ENCODE data around the gene HCAR3.
A peak's percentile ranks its signal among the peaks of the same experiment; 100 is the strongest.
"Not testable (repeated sequence)": the region's sequence is repeated elsewhere in the genome, so short reads cannot be mapped to it uniquely, and the experiment has no call there.

HCAR3 gene

GRCh38 chr12:122724641-122725243, 8.1 kb upstream of the HCAR3 start:
- Histone ChIP-seq H3K27me3 (ENCODE audit: control insufficient read depth, low read length) (no peaks in the 10 kb centered on the region), H3K36me3 (ENCODE audit: control insufficient read depth, low read length) (no peaks in the 10 kb centered on the region), H3F3A (ENCODE audit: control insufficient read depth, insufficient read depth) (peaks cover 15% of the 10 kb centered on the region), H3K79me2 (ENCODE audit: control insufficient read depth, low read length) (no peaks in the 10 kb centered on the region), H3K9me3 (ENCODE audit: control insufficient read depth, insufficient read depth, low read length) (no peaks in the 10 kb centered on the region), H4K20me1 (ENCODE audit: control insufficient read depth, insufficient read depth, low read depth, low read length) (no peaks in the 10 kb centered on the region), H3K27ac (ENCODE audit: low read depth, low read length) (peak overlapping the region; percentile 61), H3K4me3 (ENCODE audit: low read length) (peak overlapping the region; percentile 27), H3K4me1 (ENCODE audit: control insufficient read depth, low read length) (peaks cover 61% of the 10 kb centered on the region), H3K4me2 (ENCODE audit: low read length) (peak overlapping the region; percentile 53), H3K9me2 (replicated peaks; ENCODE audit: control insufficient read depth, low read length) (no peaks in the 10 kb centered on the region)
- TF ChIP-seq CTCF (IDR thresholded peaks at IDR 0.05; ENCODE audit: low read depth, low read length, poor library complexity, severe bottlenecking) (no peak), EZH2phosphoT487 (IDR thresholded peaks at IDR 0.05; ENCODE audit: borderline replicate concordance, low read length) (no peak)

- Histone ChIP-seq H3K4me1 (ENCODE audit: control insufficient read depth, low read length) (peaks cover 61% of the 10 kb centered on the region), H3K27me3 (ENCODE audit: control insufficient read depth, low read length) (no peaks in the 10 kb centered on the region), H3K9me3 (ENCODE audit: control insufficient read depth, insufficient read depth, low read length) (no peaks in the 10 kb centered on the region), H3K4me2 (ENCODE audit: low read length) (peak overlapping the region; percentile 15), H3K79me2 (ENCODE audit: control insufficient read depth, low read length) (no peaks in the 10 kb centered on the region), H3F3A (ENCODE audit: control insufficient read depth, insufficient read depth) (peaks cover 15% of the 10 kb centered on the region), H3K4me3 (ENCODE audit: low read length) (no peak overlapping the region), H4K20me1 (ENCODE audit: control insufficient read depth, insufficient read depth, low read depth, low read length) (no peaks in the 10 kb centered on the region), H3K9me2 (replicated peaks; ENCODE audit: control insufficient read depth, low read length) (no peaks in the 10 kb centered on the region), H3K36me3 (ENCODE audit: control insufficient read depth, low read length) (no peaks in the 10 kb centered on the region), H3K27ac (ENCODE audit: low read depth, low read length) (no peak overlapping the region)
- TF ChIP-seq CTCF (IDR thresholded peaks at IDR 0.05; ENCODE audit: low read depth, low read length, poor library complexity, severe bottlenecking), result no peak
- no peak for TF ChIP-seq EZH2phosphoT487 (IDR thresholded peaks at IDR 0.05; ENCODE audit: borderline replicate concordance, low read length)
These were observed 5.8 kb upstream of the HCAR3 start for GRCh38 chr12:122722387-122722786.

GRCh38 chr12:122721057-122721545, 4.5 kb upstream of the HCAR3 start:
- Histone ChIP-seq H3K9me3 (ENCODE audit: control insufficient read depth, insufficient read depth, low read length) (no peaks in the 10 kb centered on the region), H3K36me3 (ENCODE audit: control insufficient read depth, low read length) (no peaks in the 10 kb centered on the region), H3K27me3 (ENCODE audit: control insufficient read depth, low read length) (peaks cover 2% of the 10 kb centered on the region; the same call in 1 of the 2 replicates), H3F3A (ENCODE audit: control insufficient read depth, insufficient read depth) (peaks cover 15% of the 10 kb centered on the region), H3K4me2 (ENCODE audit: low read length) (peak overlapping the region; percentile 28), H3K4me1 (ENCODE audit: control insufficient read depth, low read length) (peaks cover 64% of the 10 kb centered on the region), H3K79me2 (ENCODE audit: control insufficient read depth, low read length) (no peaks in the 10 kb centered on the region), H4K20me1 (ENCODE audit: control insufficient read depth, insufficient read depth, low read depth, low read length) (no peaks in the 10 kb centered on the region), H3K4me3 (ENCODE audit: low read length) (no peak overlapping the region), H3K27ac (ENCODE audit: low read depth, low read length) (no peak overlapping the region), H3K9me2 (replicated peaks; ENCODE audit: control insufficient read depth, low read length) (no peaks in the 10 kb centered on the region)
- no peak for TF ChIP-seq EZH2phosphoT487 (IDR thresholded peaks at IDR 0.05; ENCODE audit: borderline replicate concordance, low read length)
- no peak for TF ChIP-seq CTCF (IDR thresholded peaks at IDR 0.05; ENCODE audit: low read depth, low read length, poor library complexity, severe bottlenecking)

GRCh38 chr12:122715211-122715610, 1.4 kb downstream of the HCAR3 start:
- not testable (repeated sequence) for H3K4me2 ChIP-seq (ENCODE audit: low read length)

GRCh38 chr12:122713491-122714188, 3.0 kb downstream of the HCAR3 start:
- not testable (repeated sequence) for H3K4me3 ChIP-seq (ENCODE audit: low read length); H3F3A ChIP-seq (ENCODE audit: control insufficient read depth, insufficient read depth); H3K9me3 ChIP-seq (ENCODE audit: control insufficient read depth, insufficient read depth, low read length); H3K4me2 ChIP-seq (ENCODE audit: low read length); H3K79me2 ChIP-seq (ENCODE audit: control insufficient read depth, low read length); H3K36me3 ChIP-seq (ENCODE audit: control insufficient read depth, low read length); H3K27me3 ChIP-seq (ENCODE audit: control insufficient read depth, low read length); H3K27ac ChIP-seq (ENCODE audit: low read depth, low read length); H3K9me2 ChIP-seq (replicated peaks; ENCODE audit: control insufficient read depth, low read length); H4K20me1 ChIP-seq (ENCODE audit: control insufficient read depth, insufficient read depth, low read depth, low read length)
- H3K4me1 ChIP-seq (ENCODE audit: control insufficient read depth, low read length), result peaks cover 14% of the 10 kb centered on the region

More at GRCh38 chr12:122715211-122715610, 1.4 kb downstream of the HCAR3 start:
- not testable (repeated sequence) for H3K27ac ChIP-seq (ENCODE audit: low read depth, low read length); H3K9me3 ChIP-seq (ENCODE audit: control insufficient read depth, insufficient read depth, low read length); H3F3A ChIP-seq (ENCODE audit: control insufficient read depth, insufficient read depth); H3K36me3 ChIP-seq (ENCODE audit: control insufficient read depth, low read length); H4K20me1 ChIP-seq (ENCODE audit: control insufficient read depth, insufficient read depth, low read depth, low read length); H3K27me3 ChIP-seq (ENCODE audit: control insufficient read depth, low read length); H3K79me2 ChIP-seq (ENCODE audit: control insufficient read depth, low read length); H3K9me2 ChIP-seq (replicated peaks; ENCODE audit: control insufficient read depth, low read length); H3K4me3 ChIP-seq (ENCODE audit: low read length)
- H3K4me1 ChIP-seq (ENCODE audit: control insufficient read depth, low read length), result peaks cover 15% of the 10 kb centered on the region

Data from DOHH2 (cell line).